ENCODE results near the gene VSTM4.

The VSTM4 gene

GRCh38 chr10:49141541-49142332, 26.4 kb upstream of the VSTM4 start:
- DNase-seq: no peak

GRCh38 chr10:49140304-49141177, 25.2 kb upstream of the VSTM4 start:
- DNase-seq: no peak

- no peak for DNase-seq
Observed at GRCh38 chr10:49139846-49140195, 24.5 kb upstream of the VSTM4 start.

GRCh38 chr10:49139028-49139845, 23.9 kb upstream of the VSTM4 start:
- DNase-seq: no peak

GRCh38 chr10:49138361-49138891, 23.1 kb upstream of the VSTM4 start:
- no peak for DNase-seq

GRCh38 chr10:49136525-49136924, 21.2 kb upstream of the VSTM4 start:
- DNase-seq: no peak

GRCh38 chr10:49135575-49136313, 20.4 kb upstream of the VSTM4 start:
- DNase-seq: no peak

GRCh38 chr10:49134327-49134726, 19.0 kb upstream of the VSTM4 start:
- DNase-seq: no peak

GRCh38 chr10:49133706-49134248, 18.5 kb upstream of the VSTM4 start, which contains the start of gene FAM170B:
FAM170B (minus strand) TSS chr10:49134021; CDS start chr10:49133918, 103 bp downstream.
- no peak for DNase-seq

GRCh38 chr10:49132362-49132737, 17.0 kb upstream of the VSTM4 start:
- DNase-seq: no peak

GRCh38 chr10:49131507-49132361, 16.4 kb upstream of the VSTM4 start:
- DNase-seq: no peak

- no peak for DNase-seq
Observed at GRCh38 chr10:49129376-49129775, 14.1 kb upstream of the VSTM4 start.

GRCh38 chr10:49128854-49129253, 13.5 kb upstream of the VSTM4 start:
- DNase-seq: no peak

- DNase-seq: no peak
Observed at GRCh38 chr10:49123981-49124950, 8.9 kb upstream of the VSTM4 start.

GRCh38 chr10:49120911-49121310, 5.6 kb upstream of the VSTM4 start:
- no peak for DNase-seq

- no peak for DNase-seq
Observed at GRCh38 chr10:49119746-49120145, 4.4 kb upstream of the VSTM4 start.

- no peak for DNase-seq
Observed at GRCh38 chr10:49118430-49119074, 3.2 kb upstream of the VSTM4 start.

- DNase-seq: no peak
Observed at GRCh38 chr10:49117376-49118070, 2.2 kb upstream of the VSTM4 start.

Measured in activated CD4-positive, alpha-beta T cell treated with anti-CD3 and anti-CD28 coated beads, Interleukin-2, Interleukin-6, amounts not matched to agents 100 ng/mL and 50 ng/mL, durations not matched to agents 16 hours and 8 hours (primary cell).